ENCODE results near the gene CD40LG. TPM values are rescaled to one million over a fixed set of nuclear protein-coding genes. Genes with fewer than 3 reads are reported as not detected.

The CD40LG gene
- total RNA-seq, 2 experiments from 2014 or later: 153 to 155 TPM

DNA sequence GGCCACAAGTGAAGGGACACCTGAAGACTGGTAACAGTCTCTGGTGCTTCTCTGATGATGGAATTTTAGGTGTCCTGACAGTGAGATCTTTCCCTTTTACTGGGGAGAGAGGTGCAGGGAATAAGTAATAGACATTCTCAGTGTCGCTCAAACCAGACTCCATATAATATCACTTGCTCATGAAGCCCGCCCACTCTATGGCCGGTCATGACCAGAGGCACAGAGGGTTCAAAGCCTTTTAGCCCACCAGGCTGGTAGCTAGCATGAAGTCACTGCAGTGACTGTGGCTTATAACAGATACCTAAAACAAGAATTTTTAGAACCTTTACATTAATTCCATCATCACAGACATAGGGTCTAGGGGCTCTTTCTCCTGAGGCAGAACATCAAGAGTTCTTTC is 2.9 kb downstream of the CD40LG start:
- CTCF ChIA-PET: interaction anchor here (0.6 to 2.1 kb wide), 3 partner anchors 38 to 44 kb away, joined by 3 to 5 read pairs (median 3); no protein-coding TSS in a partner anchor
- no peaks in the 10 kb centered on the region for H3K27me3 Mint-ChIP-seq
- H3K27ac Mint-ChIP-seq: peak overlapping the region; percentile 99
- POLR2A ChIA-PET: interaction anchor here (1.1 to 5.6 kb wide), 8 partner anchors 9 to 229 kb away, joined by 3 to 61 read pairs (median 17); partner anchors contain the start of gene RBMX
- H3K36me3 Mint-ChIP-seq: peaks cover 77% of the 10 kb centered on the region
- H3K4me1 Mint-ChIP-seq (ENCODE audit: low read depth): peaks cover 50% of the 10 kb centered on the region
- DNase-seq: no peak
- no peaks in the 10 kb centered on the region for H3K9me3 Mint-ChIP-seq
- H3K4me3 Mint-ChIP-seq: peak overlapping the region; percentile 93
- intact Hi-C loops (cut with micrococcal nuclease): loop anchor here (10.0 kb wide), 1 partner anchor 156 kb away; the partner anchor contains the start of gene HTATSF1

DNA sequence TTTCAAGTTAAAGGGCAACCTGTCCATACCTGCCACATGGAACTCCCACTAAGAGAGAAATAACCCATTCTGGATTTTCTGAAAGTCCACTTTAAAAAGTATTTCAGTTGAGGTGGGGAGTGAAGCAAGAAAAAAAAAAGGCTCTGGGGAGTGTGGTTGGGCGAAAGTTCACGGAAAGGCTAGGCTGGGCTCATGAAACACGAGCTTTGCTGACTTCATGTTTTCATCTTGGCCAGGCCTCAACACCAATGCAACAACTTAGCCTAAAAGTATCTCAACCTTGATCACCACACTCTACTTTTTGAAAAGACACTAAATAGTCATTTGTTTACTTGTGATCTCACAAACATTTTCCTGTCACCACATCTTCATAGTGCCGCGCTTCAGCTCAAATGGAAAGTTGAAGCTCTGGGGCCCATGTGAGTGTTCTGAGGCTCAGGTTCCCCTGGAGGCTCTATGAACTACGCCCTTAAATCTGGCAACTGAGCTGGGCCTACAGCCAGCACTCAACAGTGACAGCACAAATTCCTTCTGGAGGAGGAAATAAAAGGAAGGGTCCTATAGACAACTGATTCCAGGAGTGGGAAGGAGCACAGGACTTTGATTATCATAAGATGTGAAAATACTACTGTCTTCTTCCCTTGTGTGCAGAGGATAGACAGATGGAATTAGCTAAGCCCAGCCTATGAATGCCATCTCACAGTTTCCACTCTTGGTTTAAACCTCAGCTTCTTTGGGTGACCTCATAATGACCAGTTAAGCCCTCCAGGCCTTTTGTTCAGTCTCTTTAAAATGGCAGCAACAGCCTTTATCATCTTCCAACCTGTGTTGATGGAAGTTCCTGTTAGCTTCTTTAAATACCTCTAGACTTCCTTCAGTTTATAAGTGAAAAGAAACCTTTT is 5.1 kb downstream of the CD40LG start:
- Mint-ChIP-seq H3K27me3 (no peaks in the 10 kb centered on the region), H3K4me1 (ENCODE audit: low read depth) (peaks cover 54% of the 10 kb centered on the region), H3K27ac (peak overlapping the region; percentile 99), H3K36me3 (peaks cover 98% of the 10 kb centered on the region), H3K4me3 (peak overlapping the region; percentile 93), H3K9me3 (no peaks in the 10 kb centered on the region)
- DNase-seq: peak; percentile 62
- CTCF ChIA-PET: interaction anchor here (0.7 to 3.1 kb wide), 6 partner anchors 14 to 75 kb away, joined by 3 to 10 read pairs (median 3); no protein-coding TSS in a partner anchor
- intact Hi-C loops (cut with micrococcal nuclease): loop anchor here (2.0 to 10.0 kb wide), 2 partner anchors 20 to 158 kb away; partner anchors contain the start of gene HTATSF1
- POLR2A ChIA-PET: interaction anchor here (0.6 to 5.6 kb wide), 16 partner anchors 8 to 227 kb away, joined by 3 to 61 read pairs (median 4); partner anchors contain the start of gene RBMX

DNA sequence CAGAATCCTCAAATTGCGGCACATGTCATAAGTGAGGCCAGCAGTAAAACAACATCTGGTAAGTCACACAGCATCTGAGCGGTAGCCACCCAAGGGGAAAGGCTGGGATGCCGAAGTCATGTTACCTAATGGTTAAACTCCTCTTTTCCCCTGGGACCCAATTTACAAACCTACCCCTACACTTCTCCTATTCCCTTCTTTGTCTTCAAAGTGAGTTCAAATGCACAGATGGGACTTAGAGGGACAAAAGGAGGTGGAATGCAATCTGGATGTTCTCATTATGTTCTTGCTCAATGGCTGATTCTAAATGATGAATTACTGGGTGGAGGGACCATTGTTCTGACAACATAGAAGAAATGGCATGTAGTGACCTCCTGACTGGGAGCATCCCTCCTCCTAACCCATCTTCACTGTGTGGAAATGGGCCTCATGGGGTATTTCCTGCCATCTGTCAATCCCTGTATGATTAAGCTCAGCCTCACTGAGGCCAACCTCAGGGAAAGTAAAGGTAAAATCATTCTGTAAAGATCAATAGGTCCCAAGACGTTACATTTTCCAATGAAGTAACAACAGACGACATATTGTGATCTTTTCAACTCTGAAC is 8.5 kb downstream of the CD40LG start:
- intact Hi-C loops (cut with micrococcal nuclease): loop anchor here (1.0 to 10.0 kb wide), 2 partner anchors 9 to 162 kb away; partner anchors contain the start of gene HTATSF1
- Mint-ChIP-seq H3K9me3 (no peaks in the 10 kb centered on the region), H3K4me1 (ENCODE audit: low read depth) (peaks cover 87% of the 10 kb centered on the region), H3K36me3 (peaks cover 87% of the 10 kb centered on the region), H3K4me3 (peak overlapping the region; percentile 93), H3K27me3 (no peaks in the 10 kb centered on the region), H3K27ac (peak overlapping the region; percentile 99)
- no peak for DNase-seq
- ChIA-PET CTCF (interaction anchor here (1.9 kb wide), 1 partner anchor 48 kb away, joined by 7 read pairs; no protein-coding TSS in a partner anchor), POLR2A (interaction anchor here (1.0 to 3.2 kb wide), 6 partner anchors 10 to 48 kb away, joined by 3 to 11 read pairs (median 5); no protein-coding TSS in a partner anchor)

DNA sequence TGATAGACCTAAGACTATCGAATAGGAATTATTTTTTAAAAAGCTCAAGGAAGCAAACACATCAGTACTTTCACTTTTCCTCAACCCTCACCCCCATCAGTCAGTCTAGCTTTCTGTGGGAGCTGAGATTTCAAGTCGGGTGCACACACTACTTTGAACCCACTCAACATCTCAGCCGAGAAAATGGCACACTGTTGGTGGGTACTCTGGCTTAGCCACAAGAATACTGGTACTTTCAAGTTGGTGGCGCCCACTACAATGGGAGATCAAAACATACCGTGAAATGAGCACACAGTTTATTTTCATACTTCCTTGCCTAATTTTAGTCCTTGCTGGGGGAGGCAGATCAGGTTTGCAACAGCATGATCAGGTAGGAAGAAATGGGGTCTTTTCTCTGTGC is 10.2 kb downstream of the CD40LG start:
- H3K4me1 Mint-ChIP-seq (ENCODE audit: low read depth): peaks cover 93% of the 10 kb centered on the region
- peak overlapping the region; percentile 99 for H3K27ac Mint-ChIP-seq
- peak; percentile 53 for DNase-seq
- H3K27me3 Mint-ChIP-seq: no peaks in the 10 kb centered on the region
- peaks cover 75% of the 10 kb centered on the region for H3K36me3 Mint-ChIP-seq
- ChIA-PET CTCF (interaction anchor here (1.2 to 2.4 kb wide), 6 partner anchors 11 to 80 kb away, joined by 4 to 14 read pairs (median 4); no protein-coding TSS in a partner anchor), POLR2A (interaction anchor here (1.1 to 3.2 kb wide), 11 partner anchors 9 to 512 kb away, joined by 3 to 11 read pairs (median 4); partner anchors contain the start of gene RBMX)
- intact Hi-C loops (cut with micrococcal nuclease): loop anchor here (2.0 to 10.0 kb wide), 2 partner anchors 37 to 163 kb away; partner anchors contain the start of gene HTATSF1
- no peaks in the 10 kb centered on the region for H3K9me3 Mint-ChIP-seq
- peak overlapping the region; percentile 93 for H3K4me3 Mint-ChIP-seq

DNA sequence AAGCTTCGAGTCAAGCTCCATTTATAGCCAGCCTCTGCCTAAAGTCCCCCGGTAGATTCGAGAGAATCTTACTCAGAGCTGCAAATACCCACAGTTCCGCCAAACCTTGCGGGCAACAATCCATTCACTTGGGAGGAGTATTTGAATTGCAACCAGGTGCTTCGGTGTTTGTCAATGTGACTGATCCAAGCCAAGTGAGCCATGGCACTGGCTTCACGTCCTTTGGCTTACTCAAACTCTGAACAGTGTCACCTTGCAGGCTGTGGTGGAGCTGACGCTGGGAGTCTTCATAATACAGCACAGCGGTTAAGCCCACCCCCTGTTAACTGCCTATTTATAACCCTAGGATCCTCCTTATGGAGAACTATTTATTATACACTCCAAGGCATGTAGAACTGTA is 11.2 kb downstream of the CD40LG start:
- ChIA-PET CTCF (interaction anchor here (0.9 to 2.4 kb wide), 7 partner anchors 10 to 51 kb away, joined by 3 to 14 read pairs (median 4); no protein-coding TSS in a partner anchor), POLR2A (interaction anchor here (0.7 to 3.2 kb wide), 10 partner anchors 8 to 221 kb away, joined by 3 to 11 read pairs (median 4); partner anchors contain the start of gene RBMX)
- Mint-ChIP-seq H3K4me3 (peak overlapping the region; percentile 93), H3K36me3 (peaks cover 71% of the 10 kb centered on the region), H3K9me3 (peaks cover 5% of the 10 kb centered on the region), H3K4me1 (ENCODE audit: low read depth) (peaks cover 90% of the 10 kb centered on the region), H3K27me3 (no peaks in the 10 kb centered on the region), H3K27ac (peak overlapping the region; percentile 99)
- intact Hi-C loops (cut with micrococcal nuclease): loop anchor here (1.0 to 10.0 kb wide), 3 partner anchors 12 to 164 kb away; partner anchors contain the start of gene HTATSF1
- DNase-seq: peak; percentile 74

DNA sequence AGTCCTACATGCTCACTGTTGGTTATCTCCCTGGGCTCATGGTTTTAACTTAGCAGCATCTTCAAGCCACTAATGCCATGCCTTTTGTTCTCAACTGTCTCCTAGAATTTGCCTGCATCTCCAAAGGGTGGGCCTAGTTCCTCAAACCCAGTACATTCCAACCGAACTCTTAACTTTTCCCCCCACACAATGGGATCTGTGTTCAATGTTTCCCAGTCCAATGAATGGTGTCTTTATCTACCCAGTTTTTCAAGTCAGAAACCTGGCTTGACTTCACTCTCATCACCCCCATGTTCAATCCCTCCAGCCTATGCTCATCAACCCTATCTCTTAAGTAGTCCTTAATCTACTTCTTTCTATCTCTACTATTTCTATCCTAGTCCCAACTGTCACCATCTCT is 12.9 kb downstream of the CD40LG start:
- Mint-ChIP-seq H3K9me3 (peaks cover 14% of the 10 kb centered on the region), H3K4me3 (peak overlapping the region; percentile 30), H3K27me3 (no peaks in the 10 kb centered on the region), H3K36me3 (peaks cover 65% of the 10 kb centered on the region), H3K4me1 (ENCODE audit: low read depth) (peaks cover 88% of the 10 kb centered on the region), H3K27ac (peak overlapping the region; percentile 99)
- ChIA-PET POLR2A (interaction anchor here (0.8 to 2.3 kb wide), 2 partner anchors 10 to 25 kb away, joined by 3 to 9 read pairs; no protein-coding TSS in a partner anchor), CTCF (interaction anchor here (0.6 kb wide), 1 partner anchor 288 kb away, joined by 3 read pairs; no protein-coding TSS in a partner anchor)
- no peak for DNase-seq
- intact Hi-C loops (cut with micrococcal nuclease): no loop called here

DNA sequence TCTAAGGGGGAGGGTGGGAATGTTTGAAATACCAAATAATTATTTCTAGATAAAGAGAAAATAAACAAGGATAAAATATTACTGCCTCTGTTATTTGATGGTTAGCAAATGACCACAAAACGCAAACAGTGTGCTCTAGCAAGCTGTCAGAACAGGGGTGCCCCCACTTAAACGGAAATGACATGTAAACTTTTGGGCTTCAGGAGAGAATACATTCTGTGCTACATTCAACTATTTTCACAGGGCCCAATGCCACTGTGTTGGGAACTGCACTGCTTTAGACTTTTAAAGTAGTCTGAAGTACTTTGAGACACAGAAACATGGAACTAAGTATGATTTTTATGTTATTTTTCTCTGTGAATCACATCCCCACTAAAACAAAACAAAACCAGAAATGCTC is 14.1 kb downstream of the CD40LG start:
- Mint-ChIP-seq H3K27me3 (no peaks in the 10 kb centered on the region), H3K4me1 (ENCODE audit: low read depth) (peaks cover 88% of the 10 kb centered on the region), H3K27ac (peak overlapping the region; percentile 83), H3K4me3 (peak overlapping the region; percentile 23), H3K36me3 (peaks cover 55% of the 10 kb centered on the region), H3K9me3 (peaks cover 14% of the 10 kb centered on the region)
- intact Hi-C loops (cut with micrococcal nuclease): loop anchor here (1.0 to 2.0 kb wide), 2 partner anchors 13 to 25 kb away; partner anchors contain the start of gene CD40LG
- CTCF ChIA-PET: no interaction called here
- POLR2A ChIA-PET: no interaction called here
- no peak for DNase-seq

DNA sequence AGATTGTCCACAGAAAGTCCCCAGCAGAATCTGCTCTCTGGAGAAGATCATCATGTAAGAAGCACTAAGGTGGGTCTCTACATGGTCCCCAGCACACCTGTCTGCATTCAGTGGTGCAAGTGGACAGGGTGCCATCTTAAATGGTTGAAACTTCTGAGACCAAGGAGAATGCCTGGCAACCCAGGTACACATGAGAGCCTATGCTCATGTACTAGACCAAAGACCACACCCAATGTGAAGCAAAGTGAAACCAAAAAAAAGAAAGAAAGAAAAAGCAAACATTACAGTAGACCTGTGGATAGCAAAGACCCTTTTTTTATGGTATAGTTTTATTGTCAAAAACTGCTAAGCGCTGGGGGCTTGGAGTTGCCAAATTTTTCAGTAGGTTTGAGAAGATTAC is 15.0 kb downstream of the CD40LG start:
- Mint-ChIP-seq H3K27me3 (no peaks in the 10 kb centered on the region), H3K4me1 (ENCODE audit: low read depth) (peaks cover 88% of the 10 kb centered on the region), H3K9me3 (peaks cover 14% of the 10 kb centered on the region), H3K27ac (peak overlapping the region; percentile 83), H3K4me3 (no peak overlapping the region), H3K36me3 (peaks cover 54% of the 10 kb centered on the region)
- DNase-seq: no peak
- ChIA-PET POLR2A (no interaction called here), CTCF (no interaction called here)
- intact Hi-C loops (cut with micrococcal nuclease): loop anchor here (1.0 to 2.0 kb wide), 2 partner anchors 14 to 24 kb away; partner anchors contain the start of gene CD40LG

DNA sequence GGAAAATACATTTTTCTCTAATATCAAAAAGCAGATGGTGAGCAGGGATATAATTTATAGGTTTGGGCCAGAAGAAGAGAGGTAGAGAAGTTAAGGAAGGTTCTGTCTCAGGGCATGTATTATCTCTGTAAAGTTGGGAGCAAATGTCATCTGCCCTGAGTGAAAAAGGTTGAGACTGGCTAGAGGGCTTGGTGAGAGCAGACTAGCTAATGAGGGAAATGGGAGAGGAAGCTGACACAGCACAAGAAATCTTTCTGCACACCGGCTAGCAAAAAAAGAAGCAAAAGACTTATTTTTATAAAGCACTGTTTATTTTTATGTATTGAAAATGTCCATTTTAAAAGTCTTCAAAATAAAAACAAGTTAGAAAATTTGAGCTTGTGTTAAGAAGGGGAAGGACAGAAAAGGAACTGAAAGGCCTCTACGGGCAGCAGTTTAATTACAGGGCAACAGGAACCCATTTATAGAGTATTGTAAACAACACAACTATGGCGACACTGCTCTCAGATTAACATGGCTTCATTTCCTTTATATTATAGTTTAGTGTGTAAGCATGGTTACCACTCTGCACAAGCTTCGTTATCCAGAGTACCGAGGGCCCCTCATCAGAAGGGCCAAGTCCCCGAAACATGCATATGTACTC is 17.4 kb downstream of the CD40LG start:
- Mint-ChIP-seq H3K27ac (peak overlapping the region; percentile 79), H3K9me3 (peaks cover 14% of the 10 kb centered on the region)
- CTCF ChIA-PET: interaction anchor here (1.0 to 1.4 kb wide), 3 partner anchors 10 to 56 kb away, joined by 3 to 5 read pairs (median 3); no protein-coding TSS in a partner anchor

DNA sequence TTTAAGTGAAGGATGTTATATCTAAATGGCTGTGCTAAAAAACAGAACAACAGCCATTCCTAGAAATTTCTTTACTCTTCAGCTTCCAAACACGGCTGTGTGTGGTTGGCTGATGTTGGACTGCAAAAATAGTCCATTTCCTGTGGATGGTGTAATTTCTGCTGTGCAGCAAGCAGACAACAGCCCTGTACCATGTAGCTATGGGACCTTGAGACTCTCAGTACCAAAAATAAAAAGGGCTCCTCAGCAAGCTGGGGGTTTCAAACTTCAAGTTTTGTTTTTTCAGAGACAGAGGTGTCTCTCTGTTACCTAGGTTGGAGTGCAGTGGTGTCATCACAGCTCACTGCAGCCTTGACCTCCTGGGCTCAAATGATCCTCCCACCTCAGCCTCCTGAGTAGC is 18.1 kb downstream of the CD40LG start:
- Mint-ChIP-seq H3K27ac (peak overlapping the region; percentile 33), H3K4me3 (no peak overlapping the region), H3K27me3 (no peaks in the 10 kb centered on the region), H3K4me1 (ENCODE audit: low read depth) (peaks cover 85% of the 10 kb centered on the region), H3K9me3 (peaks cover 14% of the 10 kb centered on the region), H3K36me3 (peaks cover 51% of the 10 kb centered on the region)
- ChIA-PET POLR2A (interaction anchor here (1.6 kb wide), 1 partner anchor 16 kb away, joined by 4 read pairs; no protein-coding TSS in a partner anchor), CTCF (interaction anchor here (1.0 to 1.4 kb wide), 3 partner anchors 9 to 57 kb away, joined by 3 to 5 read pairs (median 3); no protein-coding TSS in a partner anchor)
- intact Hi-C loops (cut with micrococcal nuclease): no loop called here
- DNase-seq: no peak

More for the DNA sequence above, 17.4 kb downstream of the CD40LG start:
- intact Hi-C loops (cut with micrococcal nuclease): no loop called here
- peaks cover 54% of the 10 kb centered on the region for H3K36me3 Mint-ChIP-seq
- no peak overlapping the region for H3K4me3 Mint-ChIP-seq
- H3K27me3 Mint-ChIP-seq: no peaks in the 10 kb centered on the region
- POLR2A ChIA-PET: interaction anchor here (0.7 kb wide), 1 partner anchor 26 kb away, joined by 3 read pairs; no protein-coding TSS in a partner anchor
- no peak for DNase-seq
- H3K4me1 Mint-ChIP-seq (ENCODE audit: low read depth): peaks cover 84% of the 10 kb centered on the region
